CD4-positive, alpha-beta T cell treated with Interleukin-15 for 4 hours (primary cell): ENCODE measurements around the gene ZNF12.
"Not testable (repeated sequence)": the region's sequence is repeated elsewhere in the genome, so short reads cannot be mapped to it uniquely, and the experiment has no call there.

Experiments
- DNase-seq: peaks from one replicate; pipeline ENCODE4 v3.0.0-alpha.2; 2020; ENCODE audit warnings: low spot score

Gene ZNF12

DNA sequence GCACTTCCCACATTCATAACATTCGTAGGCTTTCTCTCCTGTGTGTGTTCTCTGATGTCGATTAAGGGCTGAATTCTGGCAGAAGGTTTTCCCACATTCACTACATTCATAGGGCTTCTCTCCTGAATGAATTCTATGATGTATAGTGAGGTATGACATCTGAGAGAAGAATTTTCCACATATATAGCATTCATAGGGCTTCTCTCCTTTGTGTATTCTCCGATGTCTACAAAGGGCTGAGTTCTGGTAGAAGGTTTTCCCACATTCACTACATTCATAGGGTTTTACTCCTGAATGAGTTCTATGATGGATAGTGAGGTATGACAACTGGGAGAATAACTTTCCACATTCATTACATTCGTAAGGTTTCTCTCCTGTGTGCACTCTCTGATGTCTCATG lies 15.6 kb downstream of the ZNF12 start:
- DNase-seq: no peak

DNA sequence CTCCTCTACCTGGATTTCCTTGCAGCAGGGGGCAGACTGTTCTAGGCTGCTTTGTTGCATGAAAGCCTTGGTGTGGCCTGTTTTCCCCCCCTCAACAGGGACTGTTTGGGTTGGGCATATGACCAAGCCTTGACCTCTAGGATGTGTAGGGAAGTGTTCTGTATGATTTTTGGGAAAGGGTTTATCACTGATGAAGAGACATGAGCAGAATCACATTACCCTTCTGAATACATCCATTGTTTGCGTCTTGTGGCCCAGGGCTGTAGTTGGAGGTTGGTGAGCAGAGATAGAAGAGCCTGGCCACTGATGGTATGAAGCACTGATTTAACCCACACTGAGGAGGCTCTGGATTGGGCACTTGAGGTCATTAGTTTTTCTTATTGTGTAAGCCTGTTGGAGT lies 26.6 kb downstream of the ZNF12 start:
- DNase-seq: no peak

DNA sequence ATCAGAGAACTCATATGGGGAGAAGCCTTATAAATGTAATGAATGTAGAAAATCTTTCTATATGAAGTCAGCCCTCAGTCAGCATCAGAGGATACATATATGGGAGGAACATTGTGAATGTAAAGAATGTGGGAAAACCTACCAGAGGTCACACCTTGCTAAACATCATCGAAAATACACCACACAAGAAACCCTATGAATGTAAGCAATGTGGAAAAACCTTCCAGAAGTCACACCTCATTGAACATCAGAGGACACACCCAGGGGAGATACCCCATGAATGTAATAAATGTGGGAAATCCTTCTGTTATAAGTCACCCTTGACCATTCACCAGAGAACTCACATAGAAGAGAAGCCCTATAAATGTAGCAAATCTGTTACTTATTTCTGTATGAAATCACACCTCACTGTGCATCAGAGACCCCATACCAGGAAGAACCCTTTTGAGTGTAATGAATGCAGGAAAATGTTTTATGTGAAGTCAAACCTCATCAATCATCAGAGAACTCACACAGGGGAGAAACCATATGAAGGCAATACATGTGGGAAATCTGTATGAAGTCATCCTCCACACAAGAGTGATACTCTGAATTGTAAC lies 30.8 kb downstream of the ZNF12 start:
- DNase-seq: no peak

DNA sequence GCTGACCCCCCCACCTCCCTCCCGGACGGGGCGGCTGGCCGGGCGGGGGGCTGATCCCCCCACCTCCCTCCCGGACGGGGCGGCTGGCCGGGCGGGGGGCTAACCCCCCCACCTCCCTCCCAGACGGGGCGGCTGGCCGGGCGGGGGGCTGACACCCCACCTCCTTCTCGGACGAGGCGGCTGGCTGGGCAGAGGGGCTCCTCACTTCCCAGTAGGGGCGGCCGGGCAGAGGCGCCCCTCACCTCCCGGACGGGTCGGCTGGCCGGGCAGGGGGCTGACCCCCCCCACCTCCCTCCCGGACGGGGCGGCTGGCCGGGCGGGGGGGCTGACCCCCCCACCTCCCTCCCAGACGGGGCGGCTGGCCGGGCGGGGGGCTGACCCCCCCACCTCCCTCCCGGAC lies 35.9 kb downstream of the ZNF12 start:
- not testable (repeated sequence) for DNase-seq

DNA sequence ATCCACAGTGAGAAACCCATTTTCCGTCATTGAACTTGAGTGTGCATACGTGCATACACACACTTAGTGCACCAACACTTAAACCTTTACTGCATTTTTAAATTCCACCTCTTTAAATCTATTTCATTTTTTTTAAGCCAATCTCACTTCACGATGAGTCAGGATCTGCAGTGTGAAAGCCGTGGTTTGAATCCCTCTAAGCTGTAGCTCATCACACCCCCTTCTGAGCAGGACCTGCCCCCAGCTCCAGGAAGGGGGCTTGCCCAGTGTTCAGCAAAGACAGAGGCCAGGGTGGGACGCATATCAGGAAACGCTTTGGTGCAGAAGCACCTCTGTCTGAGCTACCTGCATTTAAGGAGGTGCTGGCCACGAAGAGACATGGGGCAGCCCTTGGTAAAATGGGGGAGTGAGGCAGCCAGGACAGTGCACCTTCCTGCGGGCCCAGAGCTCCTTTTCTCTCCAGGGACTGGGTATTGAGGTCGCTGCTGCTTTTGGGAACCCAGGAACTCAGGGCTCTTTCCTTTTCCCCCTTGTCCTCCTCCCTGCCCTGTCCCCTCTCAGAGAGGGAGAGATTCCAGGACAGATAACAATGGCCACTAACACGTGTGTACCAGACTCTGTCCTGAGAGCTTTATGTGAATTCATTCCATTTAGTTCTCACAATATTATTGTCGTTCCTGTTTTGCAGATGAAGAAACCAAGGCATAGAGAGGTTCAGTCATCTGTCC lies 48.0 kb downstream of the ZNF12 start:
- DNase-seq: no peak

DNA sequence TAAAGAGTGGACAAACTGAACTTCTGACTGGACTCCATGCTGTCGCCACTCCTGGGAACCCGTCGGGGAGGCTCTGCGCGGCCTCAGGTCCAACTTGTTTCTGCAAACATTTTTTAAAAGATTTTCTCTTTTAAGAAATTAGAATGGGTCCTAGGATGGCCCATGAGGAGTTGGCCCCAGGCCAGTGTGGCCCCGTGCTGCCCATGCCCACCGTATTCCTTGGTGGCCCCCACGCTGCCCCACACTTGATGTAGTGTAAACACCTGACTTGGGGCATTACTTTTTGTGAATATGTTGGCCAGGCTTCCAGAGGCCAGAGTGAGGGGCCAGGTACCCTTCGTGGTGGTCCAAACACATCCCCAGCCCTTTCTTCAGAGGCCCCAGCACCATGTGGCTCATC lies 50.3 kb downstream of the ZNF12 start:
- DNase-seq: no peak

DNA sequence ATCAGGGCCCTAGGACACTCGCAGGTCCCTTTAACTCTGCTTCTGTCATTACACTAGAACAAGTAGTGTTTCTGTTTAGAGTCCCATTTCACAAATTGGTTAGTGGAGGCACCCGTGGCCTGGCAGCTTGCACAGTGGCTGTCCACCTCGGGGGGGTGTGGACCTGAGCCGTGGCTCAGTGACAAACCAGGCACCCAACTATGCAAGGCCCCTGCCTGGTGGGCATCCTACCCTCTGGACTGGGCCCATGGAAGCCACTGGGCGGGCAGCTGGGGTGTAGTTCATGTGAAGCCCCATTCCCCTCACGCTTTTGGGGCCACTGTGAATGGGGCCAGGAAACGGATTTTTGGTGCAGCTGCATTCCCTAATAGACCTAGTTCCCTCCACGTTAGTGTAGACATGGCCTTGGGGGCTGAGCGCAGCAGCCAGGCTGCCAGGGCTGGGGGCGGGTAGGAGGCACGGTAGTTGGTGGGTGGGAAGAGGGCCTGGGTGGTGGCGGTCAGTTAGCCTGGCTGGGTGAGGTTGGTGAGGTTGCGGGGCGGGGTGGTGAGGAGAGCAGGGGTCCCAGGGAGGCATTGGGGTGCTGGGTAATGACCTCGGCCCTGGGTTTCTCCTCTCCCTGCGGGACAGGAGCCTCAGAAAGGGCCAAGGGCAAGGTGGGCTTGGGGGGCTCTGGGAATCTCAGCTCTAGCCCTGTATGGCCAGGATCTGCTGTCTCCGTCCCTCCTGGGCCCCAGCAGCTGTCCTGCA lies 50.9 kb downstream of the ZNF12 start:
- no peak for DNase-seq

DNA sequence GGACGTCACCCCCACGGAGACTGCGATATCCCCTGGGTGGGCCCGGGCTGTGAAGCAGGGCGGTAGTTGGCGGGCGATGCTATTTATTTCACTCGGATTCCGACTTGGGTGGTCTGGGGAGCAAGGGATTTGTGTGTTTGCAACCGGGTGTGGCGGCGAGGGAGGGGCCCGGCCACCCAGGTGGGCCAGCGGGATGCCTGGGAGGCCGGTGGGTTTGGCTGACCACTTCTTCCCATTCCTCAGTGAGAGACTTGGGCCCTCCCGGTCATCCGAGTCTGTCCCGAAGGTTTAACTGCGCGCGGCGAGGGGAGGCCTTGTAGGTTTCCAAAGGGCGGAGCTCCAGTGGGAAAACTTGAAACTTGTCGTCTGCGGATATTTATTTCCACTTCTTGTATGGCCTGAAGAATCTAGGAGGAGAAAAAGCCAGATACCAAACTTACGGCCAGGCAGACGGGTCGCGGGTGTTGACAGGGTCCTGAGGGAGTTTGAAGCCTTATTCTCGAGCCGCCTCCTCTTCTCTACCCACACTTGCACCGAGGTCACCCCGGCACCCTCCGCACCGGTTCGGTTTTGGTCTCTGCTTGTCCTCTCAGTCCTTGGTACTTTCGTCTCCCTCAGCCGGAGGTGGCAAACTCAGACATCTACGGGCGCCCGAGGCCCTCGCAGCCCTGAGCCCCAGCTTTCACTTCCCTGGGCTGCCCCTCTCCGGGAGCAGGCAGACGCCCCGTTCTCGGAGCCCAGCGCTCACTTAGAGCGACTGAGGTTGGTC lies 51.7 kb downstream of the ZNF12 start:
- no peak for DNase-seq

DNA sequence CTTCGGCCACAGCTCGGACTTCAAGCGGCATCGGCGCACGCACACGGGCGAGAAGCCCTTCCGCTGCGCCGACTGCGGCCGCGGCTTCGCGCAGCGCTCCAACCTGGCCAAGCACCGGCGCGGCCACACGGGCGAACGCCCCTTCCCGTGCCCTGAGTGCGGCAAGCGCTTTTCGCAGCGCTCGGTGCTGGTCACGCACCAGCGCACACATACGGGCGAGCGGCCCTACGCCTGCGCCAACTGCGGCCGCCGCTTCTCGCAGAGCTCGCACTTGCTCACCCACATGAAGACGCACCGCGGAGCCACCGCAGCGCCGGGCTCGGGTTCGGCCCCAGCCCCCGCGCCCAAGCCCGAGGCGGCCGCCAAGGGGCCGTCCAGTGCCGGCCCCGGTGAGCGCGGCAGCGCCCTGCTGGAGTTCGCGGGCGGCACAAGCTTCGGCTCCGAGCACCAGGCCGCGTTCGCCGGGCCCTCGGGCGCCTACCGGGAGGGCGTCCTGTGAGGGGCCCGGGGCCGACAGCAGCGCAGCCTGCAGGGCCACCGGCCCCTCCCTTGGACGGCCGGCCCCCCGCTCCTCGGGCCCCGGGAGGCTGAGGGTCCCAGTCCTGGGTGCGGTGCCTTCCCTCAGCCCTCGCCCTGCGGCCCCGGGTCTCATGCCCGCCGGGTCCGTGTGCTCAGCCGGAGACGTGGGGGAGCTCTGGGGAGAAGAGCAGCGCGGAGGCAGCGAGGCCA lies 52.5 kb downstream of the ZNF12 start:
- DNase-seq: no peak

DNA sequence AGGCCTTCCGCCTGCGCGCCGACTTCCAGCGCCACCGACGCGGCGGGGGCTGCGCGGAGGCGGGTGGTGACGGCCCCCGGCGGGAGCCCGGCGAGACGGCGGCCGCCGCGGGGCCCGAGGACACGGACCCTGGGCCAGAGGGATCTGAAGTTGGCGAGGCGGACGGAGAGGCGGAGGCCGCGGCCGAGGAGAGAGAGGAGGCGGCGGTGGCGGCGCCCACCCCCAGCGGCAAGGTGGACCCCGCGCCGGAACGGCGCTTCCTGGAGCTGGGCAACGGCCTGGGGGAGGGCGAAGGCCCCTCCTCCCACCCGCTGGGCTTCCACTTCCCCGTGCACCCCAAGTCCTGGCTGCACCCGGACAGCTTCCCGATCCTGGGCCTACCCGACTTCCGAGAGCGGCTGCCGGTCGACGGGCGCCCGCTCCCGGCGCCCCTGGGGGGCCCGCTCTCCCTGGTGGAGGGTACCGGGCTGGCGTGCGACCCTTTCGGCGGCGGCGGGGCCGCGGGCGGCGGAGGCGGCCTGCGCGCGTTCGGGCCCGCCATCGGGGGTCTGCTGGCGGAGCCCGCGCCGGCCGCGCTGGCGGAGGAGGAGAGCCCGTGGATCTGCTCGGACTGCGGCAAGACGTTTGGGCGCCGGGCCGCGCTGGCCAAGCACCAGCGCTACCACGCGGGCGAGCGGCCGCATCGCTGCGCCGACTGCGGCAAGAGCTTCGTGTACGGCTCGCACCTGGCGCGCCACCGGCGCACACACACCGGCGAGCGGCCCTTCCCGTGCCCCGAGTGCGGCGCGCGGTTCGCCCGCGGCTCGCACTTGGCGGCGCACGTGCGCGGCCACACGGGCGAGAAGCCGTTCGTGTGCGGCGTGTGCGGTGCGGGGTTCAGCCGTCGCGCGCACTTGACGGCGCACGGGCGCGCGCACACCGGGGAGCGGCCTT lies 53.4 kb downstream of the ZNF12 start:
- DNase-seq: no peak

DNA sequence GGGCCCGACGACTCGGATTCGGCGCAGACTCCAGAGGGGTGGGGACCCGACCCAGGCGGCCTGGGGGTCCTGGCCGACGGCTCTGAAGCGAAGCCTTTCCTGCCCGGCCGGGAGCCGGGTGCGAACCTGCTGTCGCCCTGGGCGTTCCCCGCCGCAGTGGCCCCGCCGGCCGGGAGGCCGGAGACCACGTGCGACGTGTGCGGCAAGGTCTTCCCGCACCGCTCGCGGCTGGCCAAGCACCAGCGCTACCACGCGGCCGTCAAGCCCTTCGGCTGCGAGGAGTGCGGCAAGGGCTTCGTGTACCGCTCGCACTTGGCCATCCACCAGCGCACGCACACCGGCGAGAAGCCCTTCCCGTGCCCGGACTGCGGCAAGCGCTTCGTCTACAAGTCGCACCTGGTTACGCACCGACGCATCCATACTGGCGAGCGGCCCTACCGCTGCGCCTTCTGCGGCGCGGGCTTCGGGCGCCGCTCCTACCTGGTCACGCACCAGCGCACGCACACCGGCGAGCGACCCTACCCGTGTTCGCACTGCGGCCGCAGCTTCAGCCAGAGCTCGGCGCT lies 54.2 kb downstream of the ZNF12 start:
- DNase-seq: no peak

DNA sequence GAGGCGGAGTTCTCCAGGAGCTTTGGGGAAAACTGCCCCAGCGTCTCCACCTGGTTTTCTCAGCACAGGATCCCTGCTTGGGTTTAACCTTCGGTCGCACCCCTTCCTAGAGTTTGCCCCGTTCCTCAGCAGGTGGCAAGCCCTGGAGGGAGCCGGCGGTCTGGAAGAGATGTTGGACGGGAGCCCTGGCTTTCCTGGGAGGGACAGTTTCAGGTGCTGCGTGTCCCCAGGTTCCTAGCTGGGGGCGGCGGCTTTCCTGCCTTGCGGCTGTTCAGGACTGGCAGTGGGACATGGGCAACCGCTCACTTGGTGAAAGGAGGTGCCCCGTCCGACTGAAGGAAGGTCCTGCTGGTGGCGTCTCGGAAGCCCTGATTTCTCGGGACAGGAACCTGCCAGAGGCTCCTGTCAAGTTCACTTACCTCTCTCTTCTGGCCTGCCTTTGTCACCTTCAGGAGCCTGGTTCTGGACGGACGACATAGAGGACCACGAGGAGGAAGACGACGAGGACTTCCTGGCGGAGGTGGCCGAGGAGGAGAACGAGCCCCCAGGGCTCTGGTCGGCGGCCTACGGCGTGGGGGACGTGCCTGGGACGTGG lies 54.8 kb downstream of the ZNF12 start:
- DNase-seq: no peak

DNA sequence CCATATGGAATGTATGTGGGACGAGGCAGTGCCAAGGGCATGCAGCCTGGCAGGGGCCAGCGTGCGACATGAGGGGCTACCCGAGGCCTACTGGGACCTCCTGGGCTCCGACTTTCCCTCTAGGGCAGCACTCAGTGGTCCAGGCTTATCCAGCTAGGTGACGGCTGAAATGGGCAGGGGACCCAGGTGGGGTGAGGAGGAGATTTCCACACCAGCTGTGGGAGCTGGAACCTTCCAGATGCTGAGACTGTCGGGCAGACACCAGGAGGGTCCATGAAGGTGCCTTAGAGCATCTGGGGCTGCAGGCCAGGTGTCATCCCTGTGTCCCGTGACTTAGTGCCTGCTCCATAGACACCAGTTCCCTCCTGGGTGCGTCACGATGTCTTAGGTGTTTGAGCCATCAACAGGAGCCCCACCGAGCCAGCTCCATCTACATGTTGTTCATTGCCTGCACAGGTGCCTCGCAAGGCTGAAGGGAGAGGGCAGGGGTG lies 56.2 kb downstream of the ZNF12 start:
- no peak for DNase-seq

DNA sequence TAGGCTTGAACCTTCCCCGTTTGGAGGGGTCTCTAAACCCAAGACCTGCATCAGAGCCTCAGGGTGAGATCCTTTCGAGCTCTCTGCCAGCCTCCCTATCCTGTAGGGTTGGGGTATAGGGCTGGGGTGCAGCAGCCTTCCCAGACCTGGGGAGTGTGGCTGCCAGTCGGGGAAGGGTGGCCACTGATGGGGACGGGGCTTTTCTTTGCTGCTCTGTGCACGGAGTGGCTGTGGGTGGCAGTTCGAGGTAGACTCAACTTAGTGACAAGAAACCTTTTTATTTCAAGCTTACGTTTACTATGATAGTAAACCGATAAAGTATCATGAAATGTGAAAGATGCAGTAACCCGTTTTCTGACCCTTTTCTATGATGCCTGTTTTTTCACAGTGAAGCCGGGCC lies 56.7 kb downstream of the ZNF12 start:
- no peak for DNase-seq

DNA sequence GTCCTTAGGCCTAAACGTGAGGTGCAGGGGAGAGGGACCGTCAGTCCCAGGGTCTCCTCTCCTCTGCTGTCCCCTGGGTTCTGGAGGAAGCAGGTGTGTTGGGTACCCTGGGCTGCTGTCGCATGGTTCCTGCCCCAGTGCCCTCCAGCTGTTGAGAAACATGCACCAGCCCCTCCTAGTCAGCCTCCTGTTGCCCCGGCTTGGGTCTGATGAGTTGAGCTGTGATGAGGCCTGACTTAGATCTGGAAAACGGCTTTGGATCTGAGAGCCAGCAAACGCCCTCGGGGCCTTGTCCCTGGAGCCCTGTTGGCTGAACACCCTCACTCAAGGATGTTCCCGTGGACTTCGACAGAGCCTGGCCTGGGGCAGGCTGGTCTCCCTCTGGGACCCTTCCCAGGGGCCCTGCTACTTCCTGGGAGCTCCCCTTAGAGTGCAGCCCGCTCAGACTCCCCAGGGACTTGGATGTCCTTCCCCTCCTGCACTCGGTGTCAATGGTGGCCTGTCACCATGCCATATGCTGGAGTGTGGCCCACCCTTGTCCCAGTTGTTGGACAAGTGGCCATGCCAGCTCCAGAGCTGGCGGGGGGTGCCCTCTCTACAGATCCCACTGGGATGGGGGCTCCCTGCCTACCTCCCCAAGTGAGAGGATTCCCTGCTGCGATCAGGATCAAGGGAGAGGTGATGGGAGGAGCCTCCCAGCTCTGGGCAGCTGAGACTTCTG lies 57.3 kb downstream of the ZNF12 start:
- DNase-seq: no peak

DNA sequence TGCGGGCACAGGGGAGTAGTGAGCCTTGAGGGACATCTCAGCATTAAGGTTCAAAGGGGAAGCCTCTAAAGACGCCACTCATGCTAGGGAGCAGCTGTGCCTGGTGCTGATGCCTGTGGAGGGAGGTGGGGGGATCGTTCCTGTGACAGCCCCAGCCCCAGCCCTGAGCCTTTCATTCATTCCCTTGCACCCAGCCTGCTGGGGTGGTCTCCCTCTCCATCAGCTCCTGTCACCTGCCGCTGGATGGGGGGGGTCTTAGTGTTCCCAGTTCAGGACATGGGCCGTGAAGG lies 58.0 kb downstream of the ZNF12 start:
- DNase-seq: no peak

DNA sequence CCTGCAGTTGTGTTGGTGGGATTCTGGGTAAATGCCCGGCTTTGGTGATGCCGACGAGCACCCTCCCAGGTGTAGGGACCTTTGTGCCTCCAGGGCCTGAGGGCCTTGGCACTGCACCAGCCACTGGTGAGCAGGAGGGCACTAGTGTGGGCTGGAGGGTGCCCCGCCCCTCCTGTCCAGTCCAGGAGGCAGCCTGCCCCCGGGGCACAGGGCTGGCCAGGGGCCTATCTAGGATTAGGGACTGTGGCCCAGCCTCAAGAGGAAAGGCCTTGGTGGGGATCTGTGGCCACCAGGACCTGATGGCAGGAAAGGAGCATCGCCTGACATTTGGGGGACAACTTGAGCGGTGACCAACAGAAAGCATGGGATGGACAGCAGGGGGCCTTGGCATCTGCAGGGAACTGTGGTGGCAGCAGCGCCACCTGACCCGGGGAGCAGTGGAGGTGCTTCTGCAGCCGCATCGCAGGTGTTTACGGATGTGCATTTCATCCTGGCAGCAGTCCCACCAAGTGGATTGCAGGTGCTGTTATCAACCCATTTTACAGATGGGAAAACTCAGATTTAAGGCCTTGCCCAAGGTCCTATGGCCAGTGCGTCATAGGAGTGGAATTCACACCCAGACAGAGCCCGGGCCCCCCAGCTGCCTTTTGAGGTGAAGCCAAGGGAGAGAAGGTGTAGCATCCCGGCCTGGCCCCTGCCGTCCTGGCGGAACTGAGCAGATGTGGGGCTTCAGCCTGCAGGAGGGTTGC lies 58.5 kb downstream of the ZNF12 start:
- DNase-seq: no peak

DNA sequence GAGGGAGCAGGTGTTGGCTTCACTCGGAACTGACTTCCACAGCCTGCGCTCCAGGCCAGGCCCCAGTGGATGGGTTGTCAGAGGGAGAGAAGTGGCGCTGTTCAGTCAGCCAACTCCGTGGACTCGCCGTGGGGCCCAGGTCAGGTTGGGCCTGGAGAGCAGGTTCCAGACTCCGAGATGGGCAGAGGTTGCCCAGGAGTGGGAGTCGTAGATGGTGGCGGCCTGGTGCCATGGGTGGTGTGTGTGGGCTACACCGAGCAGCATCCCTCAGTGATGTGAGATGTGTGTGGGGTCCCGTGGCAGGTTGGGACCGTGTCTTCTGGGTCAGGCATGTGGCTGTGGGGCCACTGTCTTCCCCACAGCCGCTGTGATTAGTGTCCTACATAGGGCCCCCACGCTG lies 59.2 kb downstream of the ZNF12 start:
- DNase-seq: no peak

DNA sequence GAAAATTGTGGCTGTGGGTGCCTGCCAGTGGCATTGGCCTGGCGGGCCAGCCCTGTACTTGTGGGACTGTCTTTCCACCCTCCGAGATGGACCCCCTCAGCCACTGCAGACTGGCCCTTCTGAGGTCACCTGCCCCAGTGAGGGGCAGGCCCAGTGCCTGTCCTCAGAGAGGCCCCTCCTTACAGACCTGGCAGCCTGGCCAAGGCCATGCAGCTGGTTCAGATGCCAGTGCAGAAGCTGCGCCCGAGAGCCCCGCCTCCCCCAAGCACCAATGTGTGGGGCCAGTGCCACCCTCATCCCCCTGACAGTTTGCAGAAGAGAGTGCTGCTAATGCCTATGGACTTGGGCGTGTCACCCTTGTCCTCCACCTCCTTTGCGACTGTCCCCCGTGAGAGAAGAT lies 59.7 kb downstream of the ZNF12 start:
- DNase-seq: no peak
